B cell (primary cell): ENCODE results near the gene TBX1. TPM values are rescaled to one million over a fixed set of nuclear protein-coding genes. Genes with fewer than 3 reads are reported as not detected.
A peak's percentile ranks its signal among the peaks of the same experiment; 100 is the strongest.

Source experiments
- ATAC-seq: fragments of 200-7000 bp; cut with Tn5 transposase; one replicate; pipeline ENCODE4 v1.10.0; 2021; ENCODE audit warnings: low read depth, mild to moderate bottlenecking, moderate number of reproducible peaks, moderate library complexity
- CTCF ChIA-PET: fragments of 350-600 bp; sonication (Branson Sonifier 250); formaldehyde crosslinking; loops from one replicate; lab custom pipeline; 2021; ENCODE audit warnings: antibody characterized with exemption, inconsistent platforms; lab: Charles Lee
- POLR2A ChIA-PET: fragments of 350-600 bp; sonication (Branson Sonifier 250); formaldehyde crosslinking; loops from one replicate; lab custom pipeline; 2021; ENCODE audit warnings: antibody characterized with exemption; lab: Charles Lee
- DNase-seq: peaks from one replicate; pipeline ENCODE4 v3.0.0; 2013
- H2AFZ ChIP-seq: 2 replicates; pipeline ENCODE4 v1.6.1; 2012; ENCODE audit warnings: mild to moderate bottlenecking, low read depth, low read length; ENCODE audit not compliant: insufficient read depth, poor library complexity, severe bottlenecking
- H3K27ac ChIP-seq, 2 donors: 1 replicate in 1 of 2; 2 replicates in 1 of 2; pipeline ENCODE4 v1.5.1; 2012 to 2013; ENCODE audit warnings: low read length in 2 of 2, mild to moderate bottlenecking in 2 of 2, moderate library complexity in 1 of 2
- H3K27me3 ChIP-seq, 4 experiments: fragments of 200-600 bp in 1 of 4; sonication (generic) in 1 of 4; replicated peaks in 1 of 4; 1 replicate in 2 of 4; 2 replicates in 2 of 4; pipeline versions ENCODE4 v1.6.1 to v1.7.0; 2013 to 2016; ENCODE audit warnings: low read length in 3 of 4, mild to moderate bottlenecking in 2 of 4, mixed read lengths in 1 of 4, moderate library complexity in 1 of 4; ENCODE audit not compliant: insufficient read depth in 4 of 4, control insufficient read depth in 3 of 4; ENCODE audit errors: control extremely low read depth in 1 of 4
- H3K36me3 ChIP-seq, 2 experiments: replicated peaks in 1 of 2; 1 replicate in 1 of 2; 2 replicates in 1 of 2; pipeline versions ENCODE4 v1.6.1 to v1.7.1; 2013; ENCODE audit warnings: low read length in 1 of 2; ENCODE audit not compliant: insufficient read depth in 2 of 2, control insufficient read depth in 1 of 2; ENCODE audit errors: control extremely low read depth in 1 of 2, extremely low read depth in 1 of 2
- H3K4me1 ChIP-seq, 2 donors: fragments of 200-600 bp in 1 of 2; sonication (generic) in 1 of 2; 1 replicate in 1 of 2; 2 replicates in 1 of 2; pipeline versions ENCODE4 v1.5.1 to v1.6.1; 2013 to 2017; ENCODE audit warnings: low read length in 2 of 2; ENCODE audit not compliant: control insufficient read depth in 2 of 2, insufficient read depth in 2 of 2
- H3K4me2 ChIP-seq: replicated peaks from 2 replicates; pipeline ENCODE3; 2012; ENCODE audit warnings: mild to moderate bottlenecking, low read depth, low read length; ENCODE audit not compliant: poor library complexity, severe bottlenecking
- H3K4me3 ChIP-seq, 5 experiments: fragments of 200-600 bp in 1 of 5; sonication (generic) in 1 of 5; 1 replicate in 3 of 5; 2 replicates in 2 of 5; pipeline versions ENCODE4 v1.5.1 to v1.7.0; 2011 to 2016; ENCODE audit warnings: low read length in 4 of 5, mild to moderate bottlenecking in 4 of 5, low read depth in 2 of 5, control low read depth in 1 of 5, moderate library complexity in 1 of 5; ENCODE audit not compliant: insufficient read depth in 1 of 5; ENCODE audit errors: control extremely low read depth in 1 of 5, extremely low read depth in 1 of 5
- H3K79me2 ChIP-seq: fragments of 200-600 bp; sonication (generic); one replicate; pipeline ENCODE4 v1.6.0; 2016; ENCODE audit warnings: low read length; ENCODE audit not compliant: control insufficient read depth, insufficient read depth
- H3K9ac ChIP-seq: fragments of 200-600 bp; sonication (generic); 2 replicates; pipeline ENCODE4 v1.6.1; 2017; ENCODE audit warnings: mild to moderate bottlenecking, low read length, moderate library complexity
- H3K9me3 ChIP-seq, 3 donors: one replicate each; pipeline versions ENCODE4 v1.6.1 to v1.7.1; 2013; ENCODE audit warnings: low read length in 2 of 3; ENCODE audit not compliant: control insufficient read depth in 2 of 3, insufficient read depth in 1 of 3; ENCODE audit errors: control extremely low read depth in 1 of 3
- H4K20me1 ChIP-seq: 2 replicates; pipeline ENCODE4 v1.6.0; 2012; ENCODE audit warnings: mild to moderate bottlenecking, low read length; ENCODE audit not compliant: insufficient read depth, control insufficient read depth, poor library complexity, severe bottlenecking
- H3K27ac Mint-ChIP-seq: one replicate; pipeline ENCODE4 v1.8.0; 2021; ENCODE audit warnings: mixed read lengths
- H3K27me3 Mint-ChIP-seq: one replicate; pipeline ENCODE4 v1.8.0; 2021; ENCODE audit warnings: mixed read lengths
- H3K4me1 Mint-ChIP-seq: one replicate; pipeline ENCODE4 v1.8.0; 2021; ENCODE audit warnings: mixed read lengths
- H3K4me3 Mint-ChIP-seq: one replicate; pipeline ENCODE4 v1.8.0; 2021; ENCODE audit warnings: mixed read lengths
- H3K9me3 Mint-ChIP-seq: one replicate; pipeline ENCODE4 v1.8.0; 2022; ENCODE audit warnings: mixed read lengths; ENCODE audit not compliant: insufficient read depth
- CTCF ChIP-seq: fragments of 200-600 bp; IDR thresholded peaks from one replicate; pipeline ENCODE4 v1.8.0; 2022; ENCODE audit warnings: antibody characterized with exemption, mild to moderate bottlenecking
- EZH2 ChIP-seq: IDR thresholded peaks from 2 replicates; pipeline ENCODE4 v1.6.1; 2012; ENCODE audit warnings: borderline replicate concordance, low read depth, mild to moderate bottlenecking, moderate library complexity, low read length; ENCODE audit not compliant: insufficient read depth, poor library complexity, severe bottlenecking
- WGBS: methylation state at CpG from one replicate; pipeline ENCODE4 v1.1.5; 2013; ENCODE audit warnings: missing lambda C conversion rate; ENCODE audit not compliant: insufficient coverage; 5-methylcytosine and 5-hydroxymethylcytosine counted together
- intact Hi-C: fragments of 100-400 bp; cut with micrococcal nuclease; formaldehyde crosslinking; loops from one replicate; pipeline ENCODE4 v1.10.0; 2022
- polyA plus RNA-seq: library from polyadenylated mRNA; depleted of rRNA; stranded (reverse); fragments of >200 nt; gene quantifications from 2 replicates; pipeline ENCODE4 v1.2.3, GENCODE V29; 2012
- total RNA-seq, 2 donors: library from RNA; stranded (reverse); fragments of 120-200 nt in 1 of 2; gene quantifications; 1 replicate in 1 of 2; 2 replicates in 1 of 2; pipeline versions ENCODE4 v1.2.3 to v1.2.4, GENCODE V29; 2013 to 2022

Gene TBX1
- total and polyA plus RNA-seq, 2 donors (not counting 1 experiment from before 2014, with no cell fraction given) = not detected

GRCh38 chr22:19723232-19723982, 37.2 kb upstream of the TBX1 start, which contains the start of gene GP1BB:
Gene GP1BB (plus strand): TSS chr22:19723539. CDS start chr22:19723570, 31 bp downstream.
- Histone ChIP-seq H3K9me3 (peaks cover 0 to 14% (median 0%) of the 10 kb centered on the region in 3 donors), H2AFZ (peak within 1 kb of the TSS; percentile 38), H3K4me2 (peak within 1 kb of the TSS; percentile 67), H3K36me3 (no peaks in the 10 kb centered on the region), H3K4me3 (peak within 1 kb of the TSS in 3 of 5 experiments; percentile 15 to 36 (median 23)), H3K27me3 (peaks cover 0 to 48% (median 14%) of the 10 kb centered on the region in 4 experiments), H3K9ac (no peak within 1 kb of the TSS), H3K27ac (no peak within 1 kb of the TSS), H3K79me2 (no peaks in the 10 kb centered on the region), H4K20me1 (no peaks in the 10 kb centered on the region), H3K4me1 (peaks cover 10 to 27% of the 10 kb centered on the region in 2 donors)
- ChIA-PET POLR2A (interaction anchor here (0.6 kb wide), 1 partner anchor 175 kb away, joined by 3 read pairs; no protein-coding TSS in a partner anchor), CTCF (interaction anchor here (1.0 kb wide), 1 partner anchor 187 kb away, joined by 5 read pairs; no protein-coding TSS in a partner anchor)
- whole genome bisulfite sequencing = 5% methylated on average over 80 of the region's 80 CpGs
- Mint-ChIP-seq H3K4me3 (peak within 1 kb of the TSS; percentile 73), H3K27ac (no peak within 1 kb of the TSS), H3K9me3 (no peaks in the 10 kb centered on the region), H3K27me3 (peaks cover 43% of the 10 kb centered on the region), H3K4me1 (peaks cover 19% of the 10 kb centered on the region)
- no peak for TF ChIP-seq EZH2
- TF ChIP-seq CTCF = peak; percentile 29
- ATAC-seq (peak; percentile 71), DNase-seq (no peak)
- intact Hi-C loops = no loop called here
